Heart left ventricle (tissue), 16 donors: ENCODE results near the gene FBXW5. TPM values are rescaled to one million over a fixed set of nuclear protein-coding genes. Genes with fewer than 3 reads are reported as not detected.

Source experiments
- ATAC-seq, 4 donors: fragments of 200-7000 bp; cut with Tn5 transposase; one replicate each; pipeline ENCODE4 v1.9.1; 2020 to 2022; ENCODE audit warnings: moderate library complexity in 4 of 4, mild to moderate bottlenecking in 3 of 4, moderate number of reproducible peaks in 1 of 4
- DNase-seq, 5 donors: peaks; one replicate each; pipeline ENCODE4 v3.0.0-alpha.2; 2020
- H3K27ac ChIP-seq, 12 donors: fragments of 200-600 bp; sonication (generic) in 4 of 12; one replicate each; pipeline versions ENCODE4 v1.5.0 to v1.8.0; 2016 to 2022; ENCODE audit warnings: mild to moderate bottlenecking in 2 of 12
- H3K27me3 ChIP-seq, 9 donors: fragments of 200-600 bp; sonication (generic) in 2 of 9; one replicate each; pipeline versions ENCODE4 v1.5.1 to v1.8.0; 2016 to 2022; ENCODE audit warnings: mild to moderate bottlenecking in 3 of 9
- H3K36me3 ChIP-seq, 9 donors: fragments of 200-600 bp; sonication (generic) in 2 of 9; one replicate each; pipeline versions ENCODE4 v1.5.0 to v1.8.0; 2018 to 2022; ENCODE audit warnings: mild to moderate bottlenecking in 2 of 9
- H3K4me1 ChIP-seq, 12 donors: fragments of 200-600 bp; sonication (generic) in 4 of 12; one replicate each; pipeline versions ENCODE4 v1.5.0 to v1.8.0; 2016 to 2022; ENCODE audit warnings: mild to moderate bottlenecking in 3 of 12
- H3K4me3 ChIP-seq, 12 donors: fragments of 200-600 bp; sonication (generic) in 4 of 12; one replicate each; pipeline versions ENCODE4 v1.5.0 to v1.8.0; 2017 to 2022; ENCODE audit warnings: mild to moderate bottlenecking in 9 of 12, moderate library complexity in 4 of 12
- H3K9me3 ChIP-seq, 12 donors: fragments of 200-600 bp; sonication (generic) in 4 of 12; one replicate each; pipeline versions ENCODE4 v1.5.0 to v1.8.0; 2016 to 2022; ENCODE audit warnings: mild to moderate bottlenecking in 1 of 12
- CTCF ChIP-seq, 12 donors: fragments of 200-600 bp; sonication (generic) in 4 of 12; IDR thresholded peaks; one replicate each; pipeline versions ENCODE4 v1.5.0 to v1.8.0; 2018 to 2022; ENCODE audit warnings: antibody characterized with exemption in 12 of 12, mild to moderate bottlenecking in 5 of 12
- POLR2A ChIP-seq, 2 donors: fragments of 450-650 bp; IDR thresholded peaks; one replicate each; pipeline ENCODE4 v1.6.1; 2017; ENCODE audit warnings: antibody characterized with exemption in 2 of 2, mild to moderate bottlenecking in 2 of 2, moderate library complexity in 2 of 2
- WGBS, 4 donors: extraction: QIAGEN DNeasy Blood & Tissue Kit in 2 of 4; methylation state at CpG; one replicate each; pipeline versions ENCODE4 v1.1.5 to v1.1.7; 2013 to 2018; 5-methylcytosine and 5-hydroxymethylcytosine counted together
- intact Hi-C, 10 donors: fragments of 100-400 bp; cut with DNase I; formaldehyde crosslinking; loops; one replicate each; pipeline versions ENCODE4 v1.11.1 to v1.14.2; 2022
- polyA plus RNA-seq, 2 donors: library from polyadenylated mRNA; stranded (reverse); fragments of 200-250 nt; gene quantifications; one replicate each; pipeline ENCODE4 v1.2.3, GENCODE V29; 2013
- total RNA-seq, 9 donors: library from RNA; depleted of rRNA in 2 of 9; stranded (reverse); fragments of >200 nt in 2 of 9; fragmentation: NEBNext Ultra II Directional in 3 of 9; extraction: Animal tissue kit (Norgen Biotek cat#: 25700) in 3 of 9; gene quantifications; one replicate each; pipeline versions ENCODE4 v1.1.0 to v1.2.4, GENCODE V29; 2016 to 2023
- donor health status: ischemic (EF 13 %, LVEDD 7.1; RV severe dilation, severe dysfunction).
- donor health status: healthy with polysubstance abuse.
- donor health status: DM: no; HTN: yes; CAD: no.
- donor health status: DM: no; HTN: no; CAD: no.
- donor health status: ischemic (EF 25% LVEDD 6.9; RV normal size, moderate dysfunction).
- donor health status: ischemic (EF 25% LVEDD 5.7; RV mildly dilated, moderate dysfunction).
- donor health status: healthy.
- donor health status: DM: yes; HTN: yes; CAD: no.
- donor health status: ischemic (EF 35%, LVEDD 5.7; RV mildly dilated, moderate dysfunction).
- donor health status: nonischemic (EF 11% LVEDD 7.7; RV severe dilation, severe dysfunction).
- donor health status: DM: yes; HTN: yes; CAD: no.
- donor health status: PGD.
- donor health status: ischemic (EF 29% LVEDD 5.4; RV normal size, mild dysfunction).
- donor health status: nonischemic (EF 23%, LVEDD 6.1; RV moderate dilation, normal function).

The FBXW5 gene
- total and polyA plus RNA-seq, 11 donors: 110 to 388 (median 148) TPM

GRCh38 chr9:136926154-136926704 is 18.3 kb downstream of the FBXW5 start:
- intact Hi-C loops: loop anchor here in 5 of 10 donors (5.0 to 10.0 kb wide), 4 partner anchors 39 to 79 kb away; partner anchors contain the start of genes EDF1 (in 2 of the 5), TRAF2 (in 2 of the 5), MAMDC4 (in 1 of the 5) and PHPT1 (in 1 of the 5)
- Histone ChIP-seq H3K4me3 (no peak overlapping the region), H3K27ac (peak overlapping the region in 11 of 12 donors; percentile 28 to 82 (median 65)), H3K9me3 (no peaks in the 10 kb centered on the region), H3K4me1 (peaks cover 11 to 87% (median 62%) of the 10 kb centered on the region in 12 donors), H3K27me3 (no peaks in the 10 kb centered on the region), H3K36me3 (peaks cover 0 to 37% (median 5%) of the 10 kb centered on the region in 9 donors)
- 83 to 96% (median 85%) methylated on average over 7 to 9 of the region's 9 CpGs for WGBS, 4 donors
- ATAC-seq (no peak), DNase-seq (no peak)
- TF ChIP-seq CTCF (IDR thresholded peaks at IDR 0.05): no peak
- no peak for TF ChIP-seq POLR2A (IDR thresholded peaks at IDR 0.05)

GRCh38 chr9:136925414-136926153 is 19.0 kb downstream of the FBXW5 start:
- H3K36me3 ChIP-seq: peaks cover 0 to 43% (median 8%) of the 10 kb centered on the region in 9 donors
- ATAC-seq (peak in 3 of 4 donors; percentile 2 to 38 (median 8)), DNase-seq (peak; percentile 64 to 76 (median 67))
- TF ChIP-seq POLR2A (IDR thresholded peaks at IDR 0.05) (no peak), CTCF (IDR thresholded peaks at IDR 0.05) (peak in 5 of 12 donors; percentile 7 to 29 (median 16))
- H3K9me3 ChIP-seq: no peaks in the 10 kb centered on the region
- peaks cover 11 to 89% (median 62%) of the 10 kb centered on the region in 12 donors for H3K4me1 ChIP-seq
- peak overlapping the region in 11 of 12 donors; percentile 35 to 82 (median 65) for H3K27ac ChIP-seq
- no peaks in the 10 kb centered on the region for H3K27me3 ChIP-seq
- intact Hi-C loops: loop anchor here in 6 of 10 donors (2.0 to 10.0 kb wide), 5 partner anchors 23 to 78 kb away; partner anchors contain the start of genes EDF1 (in 2 of the 6), TRAF2 (in 2 of the 6), MAMDC4 (in 1 of the 6) and PHPT1 (in 1 of the 6)
- no peak overlapping the region for H3K4me3 ChIP-seq
- 39 to 55% (median 53%) methylated on average over 19 to 33 of the region's 33 CpGs for WGBS, 4 donors

- ATAC-seq (no peak), DNase-seq (no peak)
- TF ChIP-seq POLR2A (IDR thresholded peaks at IDR 0.05) (no peak), CTCF (IDR thresholded peaks at IDR 0.05) (no peak)
- 94 to 95% (median 94%) methylated on average over 8 to 19 of the region's 19 CpGs for WGBS, 4 donors
- Histone ChIP-seq H3K27me3 (no peaks in the 10 kb centered on the region), H3K4me1 (peaks cover 4 to 74% (median 48%) of the 10 kb centered on the region in 12 donors), H3K36me3 (peaks cover 0 to 56% (median 18%) of the 10 kb centered on the region in 9 donors), H3K4me3 (no peak overlapping the region), H3K27ac (peak overlapping the region in 1 of 12 donors; percentile 76), H3K9me3 (no peaks in the 10 kb centered on the region)
- intact Hi-C loops: loop anchor here in 5 of 10 donors (2.0 to 10.0 kb wide), 3 partner anchors 21 to 59 kb away; partner anchors contain the start of genes EDF1 (in 2 of the 5) and TRAF2 (in 1 of the 5)
Measured at GRCh38 chr9:136923881-136924280, 20.7 kb downstream of the FBXW5 start.

- H3K9me3 ChIP-seq: no peaks in the 10 kb centered on the region
- peaks cover 0 to 59% (median 22%) of the 10 kb centered on the region in 9 donors for H3K36me3 ChIP-seq
- intact Hi-C loops: loop anchor here in 3 of 10 donors (5.0 to 10.0 kb wide), 2 partner anchors 35 to 58 kb away; partner anchors contain the start of genes EDF1 (in 2 of the 3) and TRAF2 (in 1 of the 3)
- H3K27ac ChIP-seq: peak overlapping the region in 11 of 12 donors; percentile 29 to 90 (median 72)
- H3K4me3 ChIP-seq: no peak overlapping the region
- DNase-seq (no peak), ATAC-seq (no peak)
- TF ChIP-seq POLR2A (IDR thresholded peaks at IDR 0.05) (no peak), CTCF (IDR thresholded peaks at IDR 0.05) (no peak)
- peaks cover 0 to 61% (median 35%) of the 10 kb centered on the region in 12 donors for H3K4me1 ChIP-seq
- 88 to 93% (median 90%) methylated on average over 19 of the region's 19 CpGs for WGBS, 4 donors
- no peaks in the 10 kb centered on the region for H3K27me3 ChIP-seq
Measured at GRCh38 chr9:136922540-136922939, 22.0 kb downstream of the FBXW5 start.
